Mesothelial cell of epicardium (in vitro differentiated cells): ENCODE data around the gene TNS1. TPM values are rescaled to one million over a fixed set of nuclear protein-coding genes. Genes with fewer than 3 reads are reported as not detected.
"Not testable (repeated sequence)": the region's sequence is repeated elsewhere in the genome, so short reads cannot be mapped to it uniquely, and the experiment has no call there.

Experiments
- DNase-seq, 2 experiments: peaks; one replicate each; pipeline ENCODE4 v3.0.0; 2021; ENCODE audit warnings: low spot score in 2 of 2; ENCODE audit not compliant: unreplicated experiment in 2 of 2
- H3K27ac Mint-ChIP-seq: 2 replicates; pipeline ENCODE4 v1.8.0; 2021; ENCODE audit warnings: mixed read lengths
- H3K27me3 Mint-ChIP-seq: 2 replicates; pipeline ENCODE4 v1.8.0; 2021; ENCODE audit warnings: low read depth, mixed read lengths
- H3K36me3 Mint-ChIP-seq: 2 replicates; pipeline ENCODE4 v1.8.0; 2021; ENCODE audit warnings: mixed read lengths
- H3K4me1 Mint-ChIP-seq: 2 replicates; pipeline ENCODE4 v1.8.0; 2021; ENCODE audit warnings: mixed read lengths
- H3K4me3 Mint-ChIP-seq: 2 replicates; pipeline ENCODE4 v1.8.0; 2021; ENCODE audit warnings: mild to moderate bottlenecking, moderate library complexity, mixed read lengths
- H3K9me3 Mint-ChIP-seq: 2 replicates; pipeline ENCODE4 v1.8.0; 2021; ENCODE audit warnings: mixed read lengths
- total RNA-seq: library from RNA; stranded (reverse); gene quantifications from 3 replicates; pipeline ENCODE4 v1.2.1, GENCODE V29; 2021
- TF ChIP-seq, protein P1 (sequence below): fragments of 200-600 bp; sonication (generic); IDR thresholded peaks from one replicate; pipeline ENCODE4 v1.5.0; 2021; ENCODE audit warnings: antibody characterized with exemption; ENCODE audit not compliant: unreplicated experiment

TNS1 gene
- total RNA-seq, 1 donor from 2014 or later = 130 TPM

DNA sequence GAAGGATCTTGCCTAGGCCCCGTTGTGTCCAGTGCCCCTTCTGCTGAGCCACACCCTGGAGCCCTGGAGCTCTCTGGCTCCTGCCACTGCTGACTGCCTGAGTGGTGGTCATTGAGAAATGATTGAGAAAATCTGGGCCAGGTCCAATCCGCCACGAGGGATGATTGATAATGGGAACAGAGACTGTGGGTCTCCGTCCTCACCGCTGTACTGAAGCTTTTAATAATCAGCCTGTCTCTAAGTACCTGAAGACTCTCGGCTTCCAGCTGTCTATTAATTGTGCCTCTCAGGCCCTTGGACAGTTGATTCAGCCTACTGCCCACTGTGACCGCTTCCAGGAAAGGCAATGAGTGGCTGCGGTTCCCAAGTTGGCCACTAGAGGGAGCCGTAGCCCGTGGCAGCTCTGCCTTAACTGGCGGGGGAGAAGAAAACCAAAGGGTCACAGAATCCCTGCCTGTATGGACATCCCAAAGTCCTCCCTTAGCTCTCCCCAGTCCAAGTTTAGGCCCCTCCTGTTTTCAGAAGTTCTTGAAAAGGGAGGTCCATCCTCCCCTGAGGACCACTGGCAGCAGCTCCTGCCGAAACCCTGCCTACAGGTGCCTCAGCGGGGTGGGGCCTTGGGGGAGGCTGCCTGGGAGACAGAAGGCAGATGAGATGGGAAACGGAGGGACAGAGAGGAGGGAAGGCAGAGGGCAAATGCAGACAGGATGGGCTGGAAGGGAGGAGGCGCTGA, 213.6 kb downstream of the TNS1 start:
- Mint-ChIP-seq H3K9me3 (peaks cover under 1% of the 10 kb centered on the region), H3K4me3 (no peak overlapping the region), H3K4me1 (peaks cover 9% of the 10 kb centered on the region), H3K36me3 (no peaks in the 10 kb centered on the region), H3K27me3 (no peaks in the 10 kb centered on the region), H3K27ac (no peak overlapping the region)
- peak; percentile 72 to 93 for DNase-seq
- TF ChIP-seq, protein P1, sequence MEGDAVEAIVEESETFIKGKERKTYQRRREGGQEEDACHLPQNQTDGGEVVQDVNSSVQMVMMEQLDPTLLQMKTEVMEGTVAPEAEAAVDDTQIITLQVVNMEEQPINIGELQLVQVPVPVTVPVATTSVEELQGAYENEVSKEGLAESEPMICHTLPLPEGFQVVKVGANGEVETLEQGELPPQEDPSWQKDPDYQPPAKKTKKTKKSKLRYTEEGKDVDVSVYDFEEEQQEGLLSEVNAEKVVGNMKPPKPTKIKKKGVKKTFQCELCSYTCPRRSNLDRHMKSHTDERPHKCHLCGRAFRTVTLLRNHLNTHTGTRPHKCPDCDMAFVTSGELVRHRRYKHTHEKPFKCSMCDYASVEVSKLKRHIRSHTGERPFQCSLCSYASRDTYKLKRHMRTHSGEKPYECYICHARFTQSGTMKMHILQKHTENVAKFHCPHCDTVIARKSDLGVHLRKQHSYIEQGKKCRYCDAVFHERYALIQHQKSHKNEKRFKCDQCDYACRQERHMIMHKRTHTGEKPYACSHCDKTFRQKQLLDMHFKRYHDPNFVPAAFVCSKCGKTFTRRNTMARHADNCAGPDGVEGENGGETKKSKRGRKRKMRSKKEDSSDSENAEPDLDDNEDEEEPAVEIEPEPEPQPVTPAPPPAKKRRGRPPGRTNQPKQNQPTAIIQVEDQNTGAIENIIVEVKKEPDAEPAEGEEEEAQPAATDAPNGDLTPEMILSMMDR = peak; percentile 99

DNA sequence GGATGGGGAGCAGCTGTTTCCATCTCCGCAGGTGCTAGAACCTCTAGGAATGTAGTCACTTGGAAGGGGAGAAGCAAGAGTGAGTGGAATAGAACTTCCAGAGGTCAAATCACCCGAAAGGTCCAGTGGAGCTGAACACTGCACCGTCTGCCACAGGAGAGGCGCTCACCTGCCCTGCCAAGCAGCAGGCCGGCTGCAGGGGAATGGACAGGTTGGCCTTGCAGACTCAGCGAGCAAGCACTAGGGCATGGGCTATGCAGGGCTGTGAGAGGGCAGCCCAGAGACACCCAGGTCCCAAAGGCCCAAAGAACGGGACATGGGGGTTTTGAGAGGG, 214.2 kb downstream of the TNS1 start:
- TF ChIP-seq, protein P1 = no peak
- DNase-seq = no peak
- Mint-ChIP-seq H3K4me1 (peaks cover 9% of the 10 kb centered on the region), H3K36me3 (no peaks in the 10 kb centered on the region), H3K4me3 (no peak overlapping the region), H3K9me3 (peaks cover 5% of the 10 kb centered on the region), H3K27ac (no peak overlapping the region), H3K27me3 (no peaks in the 10 kb centered on the region)

DNA sequence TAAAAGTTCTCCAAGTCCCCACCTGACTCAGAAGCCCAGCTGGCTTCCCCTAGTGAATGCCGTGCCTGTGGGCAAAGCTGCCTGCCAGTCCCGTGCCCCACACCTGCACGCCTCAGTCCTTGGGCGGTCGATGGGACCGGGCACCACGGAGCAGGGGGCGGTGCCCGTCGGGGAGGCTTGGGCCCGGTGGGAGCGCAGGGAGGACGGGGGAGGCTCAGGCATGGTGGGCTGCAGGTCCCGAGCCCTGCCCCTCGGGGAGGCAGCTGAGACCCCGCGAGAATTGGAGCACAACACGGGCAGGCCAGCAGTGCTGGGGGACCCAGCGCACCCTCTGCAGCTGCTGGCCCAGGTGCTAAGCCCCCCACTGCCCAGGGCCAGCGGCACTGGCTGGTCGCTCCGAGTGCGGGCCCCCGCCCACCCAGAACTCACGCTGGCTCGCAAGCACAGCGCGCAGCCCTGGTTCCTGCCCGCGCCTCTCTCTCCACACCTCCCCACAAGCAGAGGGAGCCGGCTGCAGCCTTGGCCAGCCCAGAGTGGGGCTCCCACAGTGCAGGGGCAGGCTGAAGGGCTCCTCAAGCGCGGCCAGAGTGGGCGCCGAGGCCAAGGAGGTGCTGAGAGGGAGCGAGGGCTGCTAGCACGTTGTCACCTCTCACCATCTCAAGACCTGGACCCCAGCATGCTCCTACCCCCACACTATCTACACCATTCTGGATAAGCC, 215.5 kb downstream of the TNS1 start:
- H3K4me3 Mint-ChIP-seq = no peak overlapping the region
- H3K4me1 Mint-ChIP-seq = peaks cover 4% of the 10 kb centered on the region
- peaks cover 4% of the 10 kb centered on the region for H3K36me3 Mint-ChIP-seq
- TF ChIP-seq, protein P1 = no peak
- H3K27me3 Mint-ChIP-seq = no peaks in the 10 kb centered on the region
- peaks cover 13% of the 10 kb centered on the region for H3K9me3 Mint-ChIP-seq
- DNase-seq = no peak
- H3K27ac Mint-ChIP-seq = no peak overlapping the region

DNA sequence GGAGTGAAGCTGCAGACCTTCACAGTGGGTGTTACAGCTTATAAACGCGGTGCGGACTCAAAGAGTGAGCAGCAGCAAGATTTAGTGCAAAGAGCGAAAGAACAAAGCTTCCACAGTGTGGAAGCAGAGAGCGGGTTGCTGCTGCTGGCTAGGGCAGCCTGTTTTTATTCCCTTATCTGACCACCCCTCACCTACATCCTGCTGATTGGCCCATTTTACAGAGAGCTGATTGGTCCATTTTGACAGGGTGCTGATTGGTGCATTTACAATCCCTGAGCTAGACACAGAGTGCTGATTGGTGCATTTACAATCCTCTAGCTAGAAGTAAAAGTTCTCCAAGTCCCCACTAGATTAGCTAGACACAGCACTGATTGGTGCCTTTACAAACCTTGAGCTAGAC, 216.2 kb downstream of the TNS1 start:
- not testable (repeated sequence) for H3K4me1 Mint-ChIP-seq, H3K27ac Mint-ChIP-seq, H3K4me3 Mint-ChIP-seq, H3K27me3 Mint-ChIP-seq, DNase-seq, H3K36me3 Mint-ChIP-seq
- H3K9me3 Mint-ChIP-seq = peaks cover 13% of the 10 kb centered on the region

DNA sequence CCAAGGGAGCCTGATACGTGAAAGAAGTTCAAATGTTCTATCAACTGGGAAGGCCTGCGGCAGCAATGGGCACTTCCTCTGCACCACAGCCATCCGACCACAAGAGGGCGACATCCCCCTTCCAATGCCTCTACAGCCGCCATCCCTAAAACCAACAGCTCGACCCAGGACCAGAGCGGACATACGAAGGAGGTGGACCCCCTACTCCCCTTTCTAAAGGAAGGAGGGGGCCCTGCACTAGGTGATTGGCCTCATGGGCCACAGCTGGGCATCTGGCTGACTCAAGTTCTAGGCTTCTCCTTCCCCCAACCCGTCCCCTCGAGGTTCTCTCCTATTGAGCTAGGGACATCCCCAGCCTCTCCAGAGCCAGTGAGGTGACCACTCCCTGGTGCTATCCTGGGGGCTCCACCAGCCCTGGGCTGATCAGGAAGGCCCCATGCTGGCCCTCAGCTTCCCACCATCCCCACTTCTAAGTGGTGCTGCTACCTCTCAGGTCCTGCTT, 217.2 kb downstream of the TNS1 start:
- TF ChIP-seq, protein P1 = peak; percentile 92
- peaks cover 13% of the 10 kb centered on the region for H3K9me3 Mint-ChIP-seq
- H3K27me3 Mint-ChIP-seq = no peaks in the 10 kb centered on the region
- no peak overlapping the region for H3K27ac Mint-ChIP-seq
- H3K4me3 Mint-ChIP-seq = no peak overlapping the region
- DNase-seq = peak; percentile 69 to 92
- H3K4me1 Mint-ChIP-seq = peaks cover 3% of the 10 kb centered on the region
- peaks cover 6% of the 10 kb centered on the region for H3K36me3 Mint-ChIP-seq

DNA sequence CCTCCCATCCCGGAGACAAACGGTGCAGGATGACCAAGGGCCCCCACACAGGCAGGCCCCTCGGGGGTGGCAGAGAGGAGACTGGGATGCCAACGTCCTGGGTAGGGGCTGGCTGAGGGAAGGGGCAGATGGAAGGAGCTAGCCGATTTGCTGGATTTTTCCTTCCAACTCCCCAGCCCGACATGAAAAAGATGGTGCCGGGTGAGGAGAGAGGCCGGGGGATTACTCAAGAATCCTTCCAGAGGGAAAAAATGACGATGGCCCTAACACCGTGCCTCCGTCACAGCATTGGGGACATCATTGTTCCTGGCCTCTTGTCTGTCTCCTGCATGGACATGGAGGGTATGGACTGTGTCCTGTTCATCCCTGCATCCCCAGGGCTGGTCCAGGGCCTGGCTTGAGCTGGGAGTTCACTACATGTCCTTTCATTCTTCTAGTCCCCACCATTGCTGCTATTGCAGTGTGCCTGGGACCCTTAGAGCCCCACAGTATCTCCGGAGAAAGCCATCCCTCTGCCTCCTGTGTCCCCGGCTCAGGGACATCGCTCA, 217.7 kb downstream of the TNS1 start:
- H3K27ac Mint-ChIP-seq = no peak overlapping the region
- peaks cover 3% of the 10 kb centered on the region for H3K4me1 Mint-ChIP-seq
- H3K36me3 Mint-ChIP-seq = peaks cover 6% of the 10 kb centered on the region
- TF ChIP-seq, protein P1 = no peak
- H3K9me3 Mint-ChIP-seq = peaks cover 13% of the 10 kb centered on the region
- DNase-seq = no peak
- no peak overlapping the region for H3K4me3 Mint-ChIP-seq
- H3K27me3 Mint-ChIP-seq = no peaks in the 10 kb centered on the region
